NT2/D1 (cell line): ENCODE data around the gene FAF1.
"Not testable (repeated sequence)": the region's sequence is repeated elsewhere in the genome, so short reads cannot be mapped to it uniquely, and the experiment has no call there.

Experiments used
- DNase-seq: peaks from one replicate; pipeline ENCODE4 v3.0.0-alpha.2; 2011; ENCODE audit warnings: low read depth, low spot score
- H3K27me3 ChIP-seq: 2 replicates; pipeline ENCODE4 v1.6.0; 2011; ENCODE audit warnings: mild to moderate bottlenecking; ENCODE audit not compliant: insufficient read length, insufficient read depth
- H3K36me3 ChIP-seq: 2 replicates; pipeline ENCODE4 v1.6.1; 2011; ENCODE audit warnings: mild to moderate bottlenecking, low read length, mixed read lengths; ENCODE audit not compliant: insufficient read depth, insufficient read length
- H3K4me1 ChIP-seq: 2 replicates; pipeline ENCODE4 v1.5.1; 2011; ENCODE audit not compliant: insufficient read depth, insufficient read length
- H3K4me3 ChIP-seq: 2 replicates; pipeline ENCODE4 v1.5.1; 2011; ENCODE audit warnings: low read depth; ENCODE audit not compliant: insufficient read length
- H3K9ac ChIP-seq: 2 replicates; pipeline ENCODE4 v1.6.0; 2011; ENCODE audit warnings: low read depth; ENCODE audit not compliant: insufficient read length
- H3K9me3 ChIP-seq: 2 replicates; pipeline ENCODE4 v1.5.1; 2011; ENCODE audit warnings: mild to moderate bottlenecking, low read length; ENCODE audit not compliant: insufficient read depth
- SUZ12 ChIP-seq: IDR thresholded peaks from 2 replicates; pipeline ENCODE4 v1.6.1; 2011; ENCODE audit not compliant: insufficient read length, insufficient read depth; ENCODE audit errors: extremely low read depth
- YY1 ChIP-seq: IDR thresholded peaks from 2 replicates; pipeline ENCODE4 v1.6.1; 2011; ENCODE audit not compliant: insufficient read length, insufficient read depth
- ZNF274 ChIP-seq: IDR thresholded peaks from 2 replicates; pipeline ENCODE4 v1.6.1; 2011; ENCODE audit warnings: mild to moderate bottlenecking, low read depth, low read length

FAF1 gene

GRCh38 chr1:50783286-50783685 lies 176.8 kb downstream of the FAF1 start:
- DNase-seq = no peak
- peaks cover 20% of the 10 kb centered on the region for H3K36me3 ChIP-seq
- H3K4me3 ChIP-seq = no peak overlapping the region

GRCh38 chr1:50780797-50781196 lies 179.3 kb downstream of the FAF1 start:
- H3K4me1 ChIP-seq = no peaks in the 10 kb centered on the region
- H3K9me3 ChIP-seq = no peaks in the 10 kb centered on the region
- no peaks in the 10 kb centered on the region for H3K27me3 ChIP-seq
- H3K4me3 ChIP-seq = no peak overlapping the region
- TF ChIP-seq ZNF274 (no peak), SUZ12 (no peak), YY1 (no peak)
- peaks cover 15% of the 10 kb centered on the region for H3K36me3 ChIP-seq
- no peak for DNase-seq
- H3K9ac ChIP-seq = no peak overlapping the region

More at GRCh38 chr1:50783286-50783685, 176.8 kb downstream of the FAF1 start:
- no peaks in the 10 kb centered on the region for H3K27me3 ChIP-seq
- TF ChIP-seq YY1 (no peak), ZNF274 (no peak), SUZ12 (no peak)
- no peaks in the 10 kb centered on the region for H3K9me3 ChIP-seq
- no peaks in the 10 kb centered on the region for H3K4me1 ChIP-seq
- H3K9ac ChIP-seq = no peak overlapping the region

GRCh38 chr1:50779801-50780200 lies 180.3 kb downstream of the FAF1 start:
- Histone ChIP-seq H3K9ac (no peak overlapping the region), H3K4me3 (no peak overlapping the region), H3K4me1 (no peaks in the 10 kb centered on the region), H3K27me3 (no peaks in the 10 kb centered on the region), H3K9me3 (no peaks in the 10 kb centered on the region), H3K36me3 (peaks cover 15% of the 10 kb centered on the region)
- no peak for TF ChIP-seq SUZ12
- no peak for TF ChIP-seq ZNF274
- no peak for TF ChIP-seq YY1
- DNase-seq = no peak

- H3K4me1 ChIP-seq = no peaks in the 10 kb centered on the region
- no peak for DNase-seq
- no peaks in the 10 kb centered on the region for H3K27me3 ChIP-seq
- H3K9me3 ChIP-seq = no peaks in the 10 kb centered on the region
- H3K4me3 ChIP-seq = no peak overlapping the region
- TF ChIP-seq ZNF274 (no peak), SUZ12 (no peak), YY1 (no peak)
- H3K9ac ChIP-seq = no peak overlapping the region
- H3K36me3 ChIP-seq = peaks cover 12% of the 10 kb centered on the region
Measured at GRCh38 chr1:50775740-50776139, 184.3 kb downstream of the FAF1 start.

GRCh38 chr1:50774759-50775351 lies 185.2 kb downstream of the FAF1 start:
- DNase-seq = peak; percentile 36
- no peaks in the 10 kb centered on the region for H3K27me3 ChIP-seq
- peaks cover 4% of the 10 kb centered on the region for H3K36me3 ChIP-seq
- no peaks in the 10 kb centered on the region for H3K4me1 ChIP-seq
- no peak overlapping the region for H3K4me3 ChIP-seq
- TF ChIP-seq ZNF274 (no peak), YY1 (no peak), SUZ12 (no peak)
- no peak overlapping the region for H3K9ac ChIP-seq
- H3K9me3 ChIP-seq = no peaks in the 10 kb centered on the region

- TF ChIP-seq YY1 (no peak), SUZ12 (no peak), ZNF274 (no peak)
- no peak overlapping the region for H3K9ac ChIP-seq
- no peak for DNase-seq
- H3K9me3 ChIP-seq = no peaks in the 10 kb centered on the region
- no peaks in the 10 kb centered on the region for H3K27me3 ChIP-seq
- H3K4me1 ChIP-seq = no peaks in the 10 kb centered on the region
- no peaks in the 10 kb centered on the region for H3K36me3 ChIP-seq
- H3K4me3 ChIP-seq = no peak overlapping the region
Measured at GRCh38 chr1:50766688-50767087, 193.4 kb downstream of the FAF1 start.

- DNase-seq, H3K36me3 ChIP-seq, H3K27me3 ChIP-seq, H3K4me3 ChIP-seq, H3K9ac ChIP-seq, H3K4me1 ChIP-seq: not testable (repeated sequence)
- peaks cover 32% of the 10 kb centered on the region for H3K9me3 ChIP-seq
Measured at GRCh38 chr1:50756543-50756942, 203.5 kb downstream of the FAF1 start.

- not testable (repeated sequence) for DNase-seq, H3K27me3 ChIP-seq
- peaks cover 32% of the 10 kb centered on the region for H3K9me3 ChIP-seq
Measured at GRCh38 chr1:50754764-50755163, 205.3 kb downstream of the FAF1 start.

More at GRCh38 chr1:50754764-50755163, 205.3 kb downstream of the FAF1 start:
- not testable (repeated sequence) for H3K4me1 ChIP-seq, H3K36me3 ChIP-seq, H3K4me3 ChIP-seq, H3K9ac ChIP-seq
